GM18526 (cell line): ENCODE data around the gene LYSMD3.

Experiments used
- POLR2A ChIP-seq: IDR thresholded peaks from 3 replicates; pipeline ENCODE4 v1.6.1; 2011; ENCODE audit not compliant: insufficient read length; ENCODE audit errors: extremely low read depth

Gene LYSMD3

GRCh38 chr5:90518661-90519060 lies 10.7 kb downstream of the LYSMD3 start:
- no peak for TF ChIP-seq POLR2A

- no peak for TF ChIP-seq POLR2A
These were observed 14.9 kb downstream of the LYSMD3 start for GRCh38 chr5:90514520-90514919.

GRCh38 chr5:90510438-90510837 lies 18.9 kb downstream of the LYSMD3 start:
- no peak for TF ChIP-seq POLR2A

GRCh38 chr5:90506221-90506620 lies 23.2 kb downstream of the LYSMD3 start:
- no peak for TF ChIP-seq POLR2A

GRCh38 chr5:90504743-90505142 lies 24.6 kb downstream of the LYSMD3 start:
- no peak for TF ChIP-seq POLR2A

GRCh38 chr5:90503596-90503995 lies 25.8 kb downstream of the LYSMD3 start:
- no peak for TF ChIP-seq POLR2A

GRCh38 chr5:90495146-90495545 lies 34.2 kb downstream of the LYSMD3 start:
- TF ChIP-seq POLR2A: no peak

- TF ChIP-seq POLR2A: no peak
These were observed 35.3 kb downstream of the LYSMD3 start for GRCh38 chr5:90494043-90494442.

GRCh38 chr5:90488791-90489190 lies 40.6 kb downstream of the LYSMD3 start:
- no peak for TF ChIP-seq POLR2A

GRCh38 chr5:90484540-90484939 lies 44.8 kb downstream of the LYSMD3 start:
- TF ChIP-seq POLR2A: no peak

GRCh38 chr5:90483206-90483605 lies 46.2 kb downstream of the LYSMD3 start:
- TF ChIP-seq POLR2A: no peak

- TF ChIP-seq POLR2A: no peak
These were observed 48.7 kb downstream of the LYSMD3 start for GRCh38 chr5:90480699-90481098.

GRCh38 chr5:90479611-90480385 lies 49.6 kb downstream of the LYSMD3 start:
- TF ChIP-seq POLR2A: no peak

- TF ChIP-seq POLR2A: no peak
These were observed 51.7 kb downstream of the LYSMD3 start for GRCh38 chr5:90477621-90478215.

GRCh38 chr5:90477073-90477472 lies 52.3 kb downstream of the LYSMD3 start:
- TF ChIP-seq POLR2A: no peak

- TF ChIP-seq POLR2A: no peak
These were observed 53.0 kb downstream of the LYSMD3 start for GRCh38 chr5:90476391-90476790.

GRCh38 chr5:90475436-90475980 lies 53.9 kb downstream of the LYSMD3 start:
- TF ChIP-seq POLR2A: no peak
